Germinal center (tissue), 1 donor: ENCODE results near the gene ZBTB20.

ENCODE experiments used
- DNase-seq: peaks from one replicate; pipeline ENCODE4 v3.0.0; 2012; ENCODE audit warnings: mixed read lengths, low spot score

Gene ZBTB20

GRCh38 chr3:114672692-114673447, 474.2 kb downstream of the ZBTB20 start:
- no peak for DNase-seq

GRCh38 chr3:114671741-114672510, 475.2 kb downstream of the ZBTB20 start:
- DNase-seq, result no peak

GRCh38 chr3:114669614-114670013, 477.5 kb downstream of the ZBTB20 start:
- no peak for DNase-seq

- DNase-seq, result no peak
Observed at GRCh38 chr3:114668099-114668498, 479.0 kb downstream of the ZBTB20 start.

- DNase-seq, result no peak
Observed at GRCh38 chr3:114666623-114667022, 480.5 kb downstream of the ZBTB20 start.

DNA sequence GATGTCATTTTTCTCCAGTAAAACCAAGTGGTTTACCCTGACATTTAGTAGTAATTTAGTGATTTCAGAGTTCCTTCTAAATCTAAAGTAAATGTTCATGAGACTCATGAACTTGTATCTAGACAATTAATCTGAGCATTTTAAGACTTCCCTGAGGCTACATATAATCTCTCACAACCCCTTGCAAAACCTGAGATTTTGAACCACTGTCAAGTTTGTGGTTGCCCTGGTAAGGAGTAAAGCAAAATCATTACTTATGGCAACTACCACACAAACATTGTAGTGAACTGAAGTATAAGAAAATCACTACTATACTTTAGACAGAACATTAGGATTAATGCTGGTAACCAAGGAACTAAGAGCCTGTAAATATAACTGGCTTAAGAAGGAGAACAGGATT, 483.1 kb downstream of the ZBTB20 start:
- no peak for DNase-seq

DNA sequence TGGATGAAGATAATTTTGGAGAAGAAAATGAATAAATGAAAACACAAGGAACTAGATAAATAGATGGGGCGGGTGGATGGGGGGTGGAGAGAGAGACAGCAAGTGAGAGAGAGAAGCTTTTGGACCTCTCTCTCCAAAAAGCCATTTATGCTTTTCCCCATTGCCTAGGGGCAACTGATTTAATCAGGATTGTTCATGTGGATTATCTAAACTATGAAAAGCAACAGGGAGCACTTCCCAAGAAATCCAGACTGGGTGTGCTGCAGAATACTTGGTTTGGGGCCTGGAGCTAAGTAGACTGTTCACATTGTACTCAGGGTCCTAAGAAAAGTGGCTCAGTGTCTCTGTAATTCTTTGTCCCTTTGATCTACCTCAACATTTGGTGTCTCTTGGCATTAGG, 486.3 kb downstream of the ZBTB20 start:
- no peak for DNase-seq

DNA sequence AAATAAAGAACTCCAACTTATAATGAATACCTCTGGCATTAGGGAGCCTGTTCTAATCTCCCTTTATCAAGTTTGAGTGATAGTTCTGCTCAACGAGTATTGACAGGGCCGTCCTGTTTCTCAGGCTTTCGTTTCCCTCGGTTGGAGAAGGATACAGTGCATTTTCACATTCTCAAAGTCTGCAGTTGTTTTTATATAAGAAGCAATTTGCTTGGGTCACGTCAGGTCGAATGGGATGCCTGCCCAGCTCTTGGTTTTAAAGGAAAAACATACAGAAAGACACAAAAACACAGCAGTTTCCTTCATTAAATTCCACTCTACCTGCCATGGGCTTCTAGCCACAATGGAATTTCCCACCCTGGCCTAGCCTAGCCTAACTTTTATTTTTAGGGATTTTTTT, 487.0 kb downstream of the ZBTB20 start:
- no peak for DNase-seq

GRCh38 chr3:114659109-114660061, 487.7 kb downstream of the ZBTB20 start:
- DNase-seq, result no peak

DNA sequence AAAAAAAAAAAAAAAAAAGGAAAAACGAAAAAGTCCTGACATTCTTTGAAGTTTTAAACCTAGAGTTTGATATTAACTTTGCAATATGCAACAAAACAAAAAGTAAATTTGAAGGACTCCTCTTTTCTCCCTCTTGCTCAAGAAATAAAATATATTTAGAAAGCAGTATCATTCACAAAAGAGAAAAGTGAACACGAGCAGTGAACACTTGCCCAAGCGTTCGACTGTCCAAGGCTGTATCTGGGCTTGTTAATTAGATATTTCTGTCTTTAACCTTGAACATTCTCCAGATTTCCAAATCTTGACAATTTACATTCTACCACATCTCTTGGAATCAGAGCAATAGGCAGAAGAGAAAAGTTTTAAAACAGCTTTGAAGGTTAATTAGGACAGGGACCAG, 495.5 kb downstream of the ZBTB20 start:
- no peak for DNase-seq

- no peak for DNase-seq
Observed at GRCh38 chr3:114650808-114651207, 496.3 kb downstream of the ZBTB20 start.

DNA sequence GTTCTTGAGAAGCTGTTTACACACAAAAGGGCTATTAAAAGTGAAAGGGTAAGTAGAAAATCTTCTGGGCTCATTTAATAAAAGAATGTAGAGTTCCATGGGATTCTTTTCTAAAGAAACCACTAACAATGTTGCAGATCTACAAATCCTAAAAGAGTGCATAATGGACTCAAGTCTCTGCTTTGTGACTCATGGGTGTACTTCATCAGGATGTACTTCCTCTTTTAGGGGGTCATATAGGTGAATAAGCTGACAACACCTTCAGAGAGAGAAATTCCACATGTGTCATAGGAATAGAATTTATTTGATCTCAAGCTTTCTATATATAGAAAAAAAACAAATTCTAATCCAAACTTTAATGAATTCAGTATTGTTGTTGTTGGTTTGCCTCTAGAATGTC, 497.8 kb downstream of the ZBTB20 start:
- DNase-seq, result no peak

DNA sequence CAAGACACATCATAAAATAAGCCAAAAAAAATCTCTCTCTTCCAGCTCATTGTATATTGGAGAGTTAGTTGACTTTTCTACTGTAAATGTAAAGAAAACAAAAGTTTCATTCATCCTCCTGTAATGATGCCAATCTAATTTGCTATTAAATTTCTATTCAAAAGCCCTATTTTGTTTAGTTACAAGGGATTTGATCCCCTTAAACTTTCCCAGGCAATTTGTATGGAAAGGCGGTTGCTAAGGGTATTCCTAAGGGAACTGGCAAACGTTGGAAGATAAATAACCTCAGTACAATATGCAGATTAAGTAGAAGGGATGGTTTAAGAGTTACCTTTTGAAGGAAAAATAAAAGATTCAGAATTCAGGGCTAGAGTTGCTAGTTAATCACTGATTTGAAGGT, 500.6 kb downstream of the ZBTB20 start:
- no peak for DNase-seq

DNA sequence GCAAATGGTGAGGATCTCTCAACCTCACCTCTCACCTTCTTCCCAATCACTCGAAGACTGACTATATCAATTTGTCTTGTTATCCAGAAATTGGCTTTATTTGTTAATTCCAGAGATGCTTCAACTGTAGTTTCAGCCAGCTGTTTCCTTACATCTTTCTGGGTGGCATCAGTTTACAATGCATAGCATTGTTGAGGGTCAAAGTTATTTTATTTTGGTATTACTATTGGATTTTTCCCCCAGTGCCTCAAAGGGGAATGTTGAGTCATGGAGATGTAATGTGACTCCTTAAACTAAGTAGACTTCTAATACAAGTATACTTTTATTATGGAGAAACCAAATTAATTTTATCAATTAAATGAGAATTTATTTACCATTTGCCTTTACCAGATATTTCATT, 501.7 kb downstream of the ZBTB20 start:
- no peak for DNase-seq

DNA sequence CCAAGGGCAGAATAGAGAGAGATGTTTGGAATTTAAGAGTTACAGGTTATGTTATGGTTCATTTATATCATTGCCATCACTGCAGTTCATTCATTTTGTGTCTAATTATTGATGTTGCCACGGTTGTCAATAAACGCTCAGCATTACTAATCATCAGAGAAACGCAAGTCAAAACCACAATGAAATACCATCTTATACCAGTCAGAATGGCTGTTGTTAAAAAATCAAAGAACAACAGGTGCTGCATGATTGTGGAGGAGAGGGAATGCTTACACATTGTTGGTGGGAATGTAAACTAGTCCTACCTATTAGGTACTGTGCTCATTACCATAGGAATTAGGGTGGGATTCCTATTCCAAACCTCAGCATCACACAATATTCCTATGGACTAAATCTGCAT, 502.7 kb downstream of the ZBTB20 start:
- DNase-seq, result no peak

DNA sequence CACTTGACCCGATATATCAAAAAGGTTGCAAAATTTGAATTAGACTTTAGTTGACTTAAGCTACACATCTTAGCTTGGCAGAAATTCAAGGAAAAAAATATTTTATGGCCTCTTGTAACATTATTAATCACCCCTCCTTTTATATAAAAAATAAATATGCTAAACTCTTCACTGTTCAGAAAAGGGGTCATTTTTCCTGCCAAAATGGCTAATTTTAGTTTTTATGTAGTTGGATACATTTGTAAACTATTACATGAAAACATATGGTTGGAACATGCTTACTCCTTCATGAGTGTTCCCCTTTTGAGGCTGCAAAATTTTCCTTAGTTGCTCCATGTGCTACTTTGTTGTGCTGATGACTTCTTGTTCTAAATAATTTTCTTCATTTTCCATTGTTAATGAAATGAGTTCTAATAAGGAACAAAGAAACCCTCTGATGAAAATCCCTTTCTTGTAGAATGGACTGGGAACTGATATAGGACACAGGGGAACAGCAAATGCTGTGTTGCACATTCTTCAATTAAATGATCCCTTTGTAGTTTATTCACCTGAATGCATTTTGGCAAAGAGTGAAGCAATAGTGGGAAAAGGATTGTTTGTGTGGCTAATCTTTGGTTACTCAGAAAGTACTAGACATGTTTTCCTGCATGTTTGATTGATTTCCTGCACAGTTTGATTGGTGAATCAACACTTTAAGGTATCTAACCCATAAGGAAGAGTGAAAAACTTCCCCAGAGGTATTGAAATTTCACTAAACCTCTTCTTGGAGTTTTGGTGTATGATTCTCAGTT, 503.9 kb downstream of the ZBTB20 start:
- DNase-seq, result no peak

DNA sequence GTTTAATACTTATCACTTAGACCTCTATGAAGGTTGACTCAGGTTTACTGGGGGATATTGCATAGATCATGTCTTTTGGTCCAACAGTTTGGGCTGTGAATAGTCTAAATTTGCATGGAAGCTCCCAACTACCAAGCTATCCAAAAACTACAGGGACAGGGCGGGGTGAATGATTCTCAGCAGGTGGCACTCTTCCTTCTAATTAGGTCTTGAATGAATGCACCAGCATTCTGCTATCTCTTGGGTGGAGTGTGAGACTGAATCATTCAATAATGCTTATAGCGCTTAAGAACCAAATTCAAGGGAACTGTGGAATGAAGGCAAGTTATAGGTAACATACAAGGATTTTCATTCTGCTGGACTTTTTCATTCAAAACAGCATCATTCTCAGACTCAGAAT, 507.0 kb downstream of the ZBTB20 start:
- no peak for DNase-seq

DNA sequence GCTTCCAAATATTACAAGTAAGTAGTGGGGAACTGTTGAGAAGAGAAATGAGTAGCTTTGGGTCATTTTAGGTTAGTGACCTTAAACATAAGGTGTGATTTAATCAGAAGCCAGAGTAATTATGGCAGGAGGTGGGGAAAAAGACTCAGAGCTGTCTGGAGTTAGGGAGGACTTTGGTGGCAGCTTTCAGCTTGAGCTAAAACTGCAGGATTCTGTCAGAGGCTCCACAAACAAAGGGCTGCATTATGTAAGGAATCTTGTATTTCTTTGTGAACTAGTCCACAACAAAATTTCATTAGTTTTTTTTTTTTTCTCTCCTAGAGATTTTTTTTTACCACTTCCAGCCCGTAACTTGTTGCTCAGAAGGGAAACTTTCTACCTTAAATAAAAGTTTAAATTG, 507.9 kb downstream of the ZBTB20 start:
- DNase-seq, result no peak

DNA sequence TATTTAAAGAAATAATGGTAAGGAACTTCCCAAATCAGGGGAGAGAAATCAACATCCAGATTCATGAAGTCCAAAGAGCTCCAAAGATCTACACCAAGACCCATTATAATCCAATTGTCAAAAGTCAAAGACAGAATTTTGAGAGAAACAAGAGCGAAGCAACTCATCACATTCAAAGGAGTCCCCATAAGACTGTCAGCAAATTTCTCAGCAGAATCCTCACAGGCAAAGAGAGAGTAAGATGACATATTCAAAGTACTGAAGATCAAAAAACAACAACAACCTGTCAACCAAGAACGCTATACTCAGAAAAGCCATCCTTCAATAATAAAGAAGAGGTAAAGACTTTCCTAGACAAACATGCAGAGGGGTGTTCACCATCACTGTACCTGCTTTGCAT, 511.2 kb downstream of the ZBTB20 start:
- DNase-seq, result no peak

GRCh38 chr3:114634635-114635034, 512.5 kb downstream of the ZBTB20 start:
- no peak for DNase-seq

DNA sequence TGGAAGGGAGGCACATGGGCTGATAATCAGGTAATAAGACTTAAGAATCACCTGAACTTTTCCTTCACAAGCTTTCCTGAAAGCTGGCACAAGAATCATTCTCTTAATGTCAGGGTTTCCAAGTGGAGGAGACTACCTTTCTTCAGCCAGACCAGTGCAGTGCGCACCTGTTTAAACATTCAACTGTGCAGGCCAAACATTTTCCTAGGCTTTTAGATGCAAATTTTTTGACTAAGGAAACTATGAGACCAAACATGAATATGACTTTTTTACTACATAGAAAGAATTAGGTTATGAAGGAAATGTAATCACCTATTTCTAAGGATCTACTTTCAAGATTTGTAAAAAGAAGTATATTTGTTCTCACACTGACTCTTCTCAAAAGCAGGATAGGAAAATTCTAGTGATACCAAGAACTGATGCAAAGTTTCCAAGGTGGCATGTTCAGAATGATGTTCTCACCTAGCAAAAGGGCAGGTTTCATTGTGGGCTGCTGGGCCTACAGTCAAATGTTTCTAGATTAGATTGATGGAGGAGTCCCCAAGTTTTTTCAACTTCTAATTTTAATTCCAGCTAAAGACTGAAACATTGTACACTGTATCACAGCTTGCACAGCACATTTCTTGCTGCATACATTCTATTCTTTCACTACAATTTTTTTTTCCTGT, 514.2 kb downstream of the ZBTB20 start:
- no peak for DNase-seq
